Choroid plexus epithelial cell (primary cell): ENCODE data around the gene AR.
A peak's percentile ranks its signal among the peaks of the same experiment; 100 is the strongest.
"Not testable (repeated sequence)": the region's sequence is repeated elsewhere in the genome, so short reads cannot be mapped to it uniquely, and the experiment has no call there.

Experiments
- DNase-seq: peaks from one replicate; pipeline ENCODE4 v3.0.0-alpha.2; 2010; ENCODE audit warnings: low read depth
- H3K4me3 ChIP-seq: 2 replicates; pipeline ENCODE4 v1.5.1; 2011; ENCODE audit warnings: low read depth, mild to moderate bottlenecking, control low read depth, low read length, moderate library complexity
- TF ChIP-seq, protein P1 (sequence below): conservative IDR thresholded peaks from 2 replicates; pipeline ENCODE4 v1.5.1; 2011; ENCODE audit warnings: low read depth, mild to moderate bottlenecking, control low read depth, inconsistent platforms, low read length, moderate library complexity

Gene AR

DNA sequence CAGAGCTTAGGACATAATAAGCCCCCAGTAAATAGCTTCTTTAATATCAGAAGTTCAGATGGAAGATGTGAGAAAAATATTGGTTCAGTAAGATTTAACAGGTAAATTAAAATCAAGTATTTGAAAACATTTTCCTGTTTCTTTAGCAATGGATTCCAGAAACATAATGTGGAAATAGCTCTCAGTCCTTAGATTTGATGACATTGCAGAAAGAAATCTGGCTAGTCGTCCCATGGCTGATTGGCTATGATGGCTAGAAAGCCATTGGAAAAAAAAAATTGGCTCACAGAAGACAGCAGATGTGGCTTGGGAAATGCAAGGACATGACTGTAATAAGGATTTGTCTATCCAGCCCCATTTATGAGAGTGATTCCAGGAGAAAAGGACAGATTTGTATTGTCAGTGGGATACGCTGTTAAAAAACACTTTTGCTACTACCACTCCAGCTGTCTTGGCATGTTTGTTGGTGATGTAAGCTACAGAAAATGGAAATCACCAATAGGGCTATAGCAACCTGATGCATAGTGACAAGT, 78.3 kb downstream of the AR start:
- TF ChIP-seq, protein P1, sequence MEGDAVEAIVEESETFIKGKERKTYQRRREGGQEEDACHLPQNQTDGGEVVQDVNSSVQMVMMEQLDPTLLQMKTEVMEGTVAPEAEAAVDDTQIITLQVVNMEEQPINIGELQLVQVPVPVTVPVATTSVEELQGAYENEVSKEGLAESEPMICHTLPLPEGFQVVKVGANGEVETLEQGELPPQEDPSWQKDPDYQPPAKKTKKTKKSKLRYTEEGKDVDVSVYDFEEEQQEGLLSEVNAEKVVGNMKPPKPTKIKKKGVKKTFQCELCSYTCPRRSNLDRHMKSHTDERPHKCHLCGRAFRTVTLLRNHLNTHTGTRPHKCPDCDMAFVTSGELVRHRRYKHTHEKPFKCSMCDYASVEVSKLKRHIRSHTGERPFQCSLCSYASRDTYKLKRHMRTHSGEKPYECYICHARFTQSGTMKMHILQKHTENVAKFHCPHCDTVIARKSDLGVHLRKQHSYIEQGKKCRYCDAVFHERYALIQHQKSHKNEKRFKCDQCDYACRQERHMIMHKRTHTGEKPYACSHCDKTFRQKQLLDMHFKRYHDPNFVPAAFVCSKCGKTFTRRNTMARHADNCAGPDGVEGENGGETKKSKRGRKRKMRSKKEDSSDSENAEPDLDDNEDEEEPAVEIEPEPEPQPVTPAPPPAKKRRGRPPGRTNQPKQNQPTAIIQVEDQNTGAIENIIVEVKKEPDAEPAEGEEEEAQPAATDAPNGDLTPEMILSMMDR: no peak

DNA sequence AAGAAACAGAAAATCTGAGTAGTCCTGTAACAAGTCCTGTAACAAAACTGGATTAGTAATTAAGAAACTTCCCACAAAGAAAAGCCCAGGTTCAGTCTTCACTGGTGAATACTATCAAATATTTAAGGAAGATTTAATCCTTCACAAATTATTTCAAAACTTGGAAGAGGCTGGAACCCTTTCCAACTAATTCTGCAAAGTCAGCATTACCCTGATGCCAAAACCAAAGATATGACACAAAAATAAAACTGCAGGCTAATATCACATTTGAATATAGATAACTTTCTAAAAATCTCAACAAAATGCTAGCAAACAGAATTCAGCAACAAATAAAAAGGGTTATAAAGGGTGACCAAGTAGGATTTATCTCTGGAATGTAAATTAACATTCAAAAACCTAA, 80.5 kb downstream of the AR start:
- H3K4me3 ChIP-seq: no peak overlapping the region
- TF ChIP-seq, protein P1: no peak

More for the DNA sequence above, 78.3 kb downstream of the AR start:
- no peak overlapping the region for H3K4me3 ChIP-seq
- no peak for DNase-seq

DNA sequence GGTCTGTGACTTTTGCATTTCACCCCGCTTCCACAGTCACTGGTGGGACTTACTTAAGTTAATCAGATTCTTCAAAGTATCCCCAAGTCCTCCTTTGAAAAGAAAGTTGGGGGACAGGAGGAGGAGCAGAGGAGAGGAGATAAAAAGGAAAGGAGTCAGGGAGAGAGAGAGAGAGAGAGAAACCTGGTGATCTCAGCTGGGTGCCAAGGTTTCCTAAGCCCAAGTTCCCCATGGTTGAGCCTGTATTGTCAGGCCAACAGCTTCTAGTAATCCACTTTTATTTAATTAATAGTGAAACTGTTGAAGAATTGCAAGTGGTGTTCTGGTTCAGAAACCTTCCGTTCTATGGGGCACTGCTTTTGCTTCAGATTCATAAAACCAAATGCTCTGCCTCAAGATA, 91.6 kb downstream of the AR start:
- TF ChIP-seq, protein P1: no peak
- H3K4me3 ChIP-seq: no peak overlapping the region
- no peak for DNase-seq

More for the DNA sequence above, 80.5 kb downstream of the AR start:
- DNase-seq: no peak

DNA sequence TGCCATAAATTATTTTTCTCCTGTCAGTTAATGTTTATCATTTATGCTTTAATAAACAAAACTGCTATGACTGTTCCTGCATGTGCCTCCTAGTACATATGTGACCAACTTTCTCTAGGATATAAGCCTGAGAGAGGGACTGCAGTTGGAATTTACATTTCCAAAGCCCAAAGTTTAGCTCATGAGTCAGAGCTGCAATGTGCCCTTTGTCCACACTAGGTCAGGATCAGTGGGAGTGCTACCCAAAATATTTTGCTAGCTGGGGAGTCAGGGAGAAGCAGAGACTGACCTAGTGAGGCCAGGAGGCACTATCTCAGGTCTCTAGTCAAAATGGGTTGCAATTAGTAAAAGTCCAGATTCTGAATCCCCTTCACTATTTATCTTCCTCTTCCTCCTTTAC, 92.7 kb downstream of the AR start:
- peak; percentile 21 for DNase-seq
- no peak overlapping the region for H3K4me3 ChIP-seq
- TF ChIP-seq, protein P1: no peak

DNA sequence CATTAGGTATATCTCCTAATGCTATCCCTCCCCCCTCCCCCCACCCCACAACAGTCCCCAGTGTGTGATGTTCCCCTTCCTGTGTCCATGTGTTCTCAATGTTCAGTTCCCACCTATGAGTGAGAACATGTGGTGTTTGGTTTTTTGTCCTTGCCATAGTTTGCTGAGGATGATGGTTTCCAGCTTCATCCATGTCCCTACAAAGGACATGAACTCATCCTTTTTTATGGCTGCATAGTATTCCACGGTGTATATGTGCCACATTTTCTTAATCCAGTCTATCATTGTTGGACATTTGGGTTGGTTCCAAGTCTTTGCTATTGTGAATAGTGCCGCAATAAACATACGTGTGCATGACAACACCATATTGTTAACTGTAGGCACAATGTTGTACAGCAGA, 93.5 kb downstream of the AR start:
- not testable (repeated sequence) for DNase-seq, H3K4me3 ChIP-seq

DNA sequence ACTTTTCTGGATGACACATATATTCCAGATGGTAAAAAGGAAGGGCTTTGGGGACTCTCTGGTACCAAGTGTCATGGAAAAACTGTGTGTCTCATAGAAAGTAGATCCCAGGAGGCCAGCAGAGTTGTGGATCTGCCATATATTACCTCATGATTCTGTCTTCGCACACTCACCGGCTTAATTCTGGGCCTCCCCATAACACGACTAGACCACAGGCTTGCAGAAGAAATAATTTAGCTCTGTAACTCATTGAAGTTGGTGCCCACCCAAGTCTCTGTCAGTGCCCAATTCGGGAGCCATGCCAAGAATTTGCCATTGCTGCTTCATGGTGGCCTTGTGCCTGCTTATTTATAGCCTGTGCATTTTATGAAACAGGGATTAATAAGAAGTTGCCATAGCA, 104.5 kb downstream of the AR start:
- TF ChIP-seq, protein P1: no peak
- DNase-seq: no peak
- H3K4me3 ChIP-seq: no peak overlapping the region

DNA sequence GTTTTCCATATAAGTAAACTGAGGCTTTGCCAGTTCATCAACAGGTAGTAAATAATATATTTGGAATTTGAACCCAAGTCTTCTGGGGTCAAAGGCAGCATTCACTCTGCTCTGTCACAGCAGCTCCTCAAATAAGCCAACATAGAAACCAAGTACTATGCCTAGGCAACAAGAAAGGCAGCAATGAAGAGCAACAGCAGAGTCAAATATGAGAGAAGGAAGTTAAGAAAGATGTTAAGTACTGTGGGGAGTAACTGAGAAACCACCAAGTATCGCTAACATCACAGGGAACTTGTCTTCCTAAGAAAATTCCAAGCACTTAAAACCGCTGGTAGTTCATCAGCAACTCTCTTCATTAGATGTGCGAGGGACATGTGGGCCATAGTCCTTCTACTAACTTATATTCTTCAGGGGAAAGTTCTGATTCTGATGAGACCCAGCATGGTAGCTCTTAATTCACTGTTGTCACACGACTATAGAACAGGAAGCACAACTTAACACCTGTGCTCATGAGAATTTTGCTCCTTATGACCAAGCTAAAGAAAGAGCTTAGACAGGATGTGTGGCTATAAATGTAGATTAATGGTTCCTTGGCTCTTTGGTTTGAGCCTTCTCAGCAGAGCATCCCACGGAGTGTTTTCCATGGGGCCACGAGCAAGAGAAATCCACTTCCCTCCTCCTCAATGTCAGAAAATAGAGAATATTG, 107.8 kb downstream of the AR start:
- no peak overlapping the region for H3K4me3 ChIP-seq
- DNase-seq: no peak
- TF ChIP-seq, protein P1: no peak
